Kidney (tissue), 14 donors: ENCODE data around the gene TFF1. TPM values are rescaled to one million over a fixed set of nuclear protein-coding genes. Genes with fewer than 3 reads are reported as not detected.

Source experiments
- DNase-seq, 5 donors: peaks; one replicate each; pipeline ENCODE4 v3.0.0-alpha.2; 2013 to 2020
- FAIRE-seq: peaks from 2 replicates; lab custom pipeline; 2012; peaks lifted over from hg19 to GRCh38; lab: Jason Lieb, UNC
- H3K27ac ChIP-seq, 2 donors: one replicate each; pipeline ENCODE4 v1.7.0; 2013; ENCODE audit warnings: low read depth in 2 of 2, low read length in 2 of 2, inconsistent platforms in 1 of 2
- H3K27me3 ChIP-seq: one replicate; pipeline ENCODE4 v1.7.1; 2013; ENCODE audit warnings: low read length, inconsistent platforms; ENCODE audit not compliant: control insufficient read depth, insufficient read depth
- H3K36me3 ChIP-seq, 3 donors: one replicate each; pipeline versions ENCODE4 v1.7.0 to v1.7.1; 2013; ENCODE audit warnings: low read length in 3 of 3, control low read depth in 1 of 3, inconsistent platforms in 1 of 3; ENCODE audit not compliant: insufficient read depth in 3 of 3, control insufficient read depth in 2 of 3
- H3K4me1 ChIP-seq, 3 donors: one replicate each; pipeline versions ENCODE4 v1.7.0 to v1.7.1; 2013; ENCODE audit warnings: low read length in 3 of 3, inconsistent platforms in 1 of 3, low read depth in 1 of 3; ENCODE audit not compliant: control insufficient read depth in 2 of 3, insufficient read depth in 2 of 3
- H3K4me3 ChIP-seq, 3 donors: one replicate each; pipeline versions ENCODE4 v1.7.0 to v1.8.1; 2013; ENCODE audit warnings: low read length in 3 of 3, control low read depth in 1 of 3, inconsistent platforms in 1 of 3
- H3K9ac ChIP-seq, 3 donors: one replicate each; pipeline versions ENCODE4 v1.7.0 to v1.7.1; 2013; ENCODE audit warnings: low read length in 3 of 3, control low read depth in 1 of 3, inconsistent platforms in 1 of 3
- H3K9me3 ChIP-seq, 3 donors: one replicate each; pipeline versions ENCODE4 v1.7.0 to v1.7.1; 2013; ENCODE audit warnings: low read length in 3 of 3, control low read depth in 1 of 3, inconsistent platforms in 1 of 3; ENCODE audit not compliant: control insufficient read depth in 2 of 3, insufficient read depth in 1 of 3
- CTCF ChIP-seq: IDR thresholded peaks from 3 replicates; pipeline ENCODE4 v1.5.1; 2012; ENCODE audit warnings: mild to moderate bottlenecking, moderate library complexity, borderline replicate concordance; ENCODE audit not compliant: insufficient read depth; ENCODE audit errors: extremely low read depth
- intact Hi-C: fragments of 100-400 bp; cut with DNase I; formaldehyde crosslinking; loops from one replicate; pipeline ENCODE4 v1.11.1; 2022
- polyA plus RNA-seq: library from polyadenylated mRNA; stranded (reverse); fragments of 350-450 nt; fragmentation: Illumina TruSeq; extraction: RNeasy Lipid Tissue Mini Kit (QIAGEN cat#74804); gene quantifications from one replicate; pipeline ENCODE4 v1.2.3, GENCODE V29; 2014; ENCODE audit warnings: low read depth, low replicate concordance; ENCODE audit not compliant: insufficient read depth
- total RNA-seq: library from RNA; stranded (reverse); fragmentation: NEBNext Ultra II Directional; extraction: Animal tissue kit (Norgen Biotek cat#: 25700); gene quantifications from one replicate; pipeline ENCODE4 v1.2.1, GENCODE V29; 2021
- donor health status: control.
- donor health status: control.
- donor health status: control.
- donor health status: control.
- donor health status: control.
- donor health status: DM: yes; HTN: yes; CAD: no.
- donor health status: Normal renal cell carcinoma (clear cell type).

The TFF1 gene
- total and polyA plus RNA-seq, 2 donors from 2014 or later = not detected

GRCh38 chr21:42395302-42395701 lies 29.0 kb upstream of the TFF1 start:
- FAIRE-seq = no peak
- Histone ChIP-seq H3K9ac (no peak overlapping the region), H3K27me3 (no peaks in the 10 kb centered on the region), H3K9me3 (no peaks in the 10 kb centered on the region), H3K27ac (peak overlapping the region; percentile 11 to 51), H3K4me1 (peaks cover 0 to 4% (median 0%) of the 10 kb centered on the region in 3 donors), H3K4me3 (no peak overlapping the region), H3K36me3 (no peaks in the 10 kb centered on the region)
- TF ChIP-seq CTCF = no peak
- intact Hi-C loops = no loop called here
- DNase-seq = no peak

GRCh38 chr21:42393443-42393950 lies 27.2 kb upstream of the TFF1 start:
- Histone ChIP-seq H3K36me3 (no peaks in the 10 kb centered on the region), H3K9ac (no peak overlapping the region), H3K9me3 (no peaks in the 10 kb centered on the region), H3K4me1 (peaks cover 0 to 4% (median 0%) of the 10 kb centered on the region in 3 donors), H3K27me3 (no peaks in the 10 kb centered on the region), H3K27ac (no peak overlapping the region), H3K4me3 (no peak overlapping the region)
- no peak for DNase-seq
- intact Hi-C loops = no loop called here
- TF ChIP-seq CTCF = no peak
- FAIRE-seq = no peak

- no peaks in the 10 kb centered on the region for H3K27me3 ChIP-seq
- intact Hi-C loops = no loop called here
- no peak overlapping the region for H3K27ac ChIP-seq
- peaks cover 0 to 4% (median 0%) of the 10 kb centered on the region in 3 donors for H3K4me1 ChIP-seq
- H3K36me3 ChIP-seq = no peaks in the 10 kb centered on the region
- no peaks in the 10 kb centered on the region for H3K9me3 ChIP-seq
- H3K9ac ChIP-seq = no peak overlapping the region
- no peak for DNase-seq
- TF ChIP-seq CTCF = no peak
- FAIRE-seq = no peak
- no peak overlapping the region for H3K4me3 ChIP-seq
These were observed 26.6 kb upstream of the TFF1 start for GRCh38 chr21:42392731-42393442.
